Endothelial cell of umbilical vein (primary cell): Measurements from ENCODE around the gene SUMF1. TPM values are rescaled to one million over a fixed set of nuclear protein-coding genes. Genes with fewer than 3 reads are reported as not detected.

Experiments
- BruUV-seq: library from RNA; stranded (reverse); fragments of 400-500 nt; replicated peaks from 2 replicates; lab custom pipeline; 2021; lab: Mats Ljungman, UMichigan
- CTCF ChIA-PET: fragments of 300-600, 350-600 bp; sonication (Branson Sonifier 250); formaldehyde crosslinking; loops from one replicate; lab custom pipeline; 2021; ENCODE audit warnings: antibody characterized with exemption, inconsistent platforms; lab: Charles Lee
- POLR2A ChIA-PET: fragments of 300-600, 350-600 bp; sonication (Branson Sonifier 250); formaldehyde crosslinking; loops from one replicate; lab custom pipeline; 2021; ENCODE audit warnings: antibody characterized with exemption, inconsistent platforms; lab: Charles Lee
- DNase-seq: peaks from one replicate; pipeline ENCODE4 v3.0.0-alpha.2; 2011; ENCODE audit warnings: low read depth, low spot score
- FAIRE-seq: peaks from 2 replicates; lab custom pipeline; 2011; peaks lifted over from hg19 to GRCh38; lab: Jason Lieb, UNC
- H2AFZ ChIP-seq: 2 replicates; pipeline ENCODE4 v1.6.0; 2012; ENCODE audit warnings: low read depth, low read length, control low read depth, inconsistent platforms
- H3K27ac ChIP-seq: 2 replicates; pipeline ENCODE4 v1.5.1; 2011; ENCODE audit warnings: low read depth, mild to moderate bottlenecking, control low read depth, low read length, moderate library complexity; ENCODE audit not compliant: insufficient read depth
- H3K27me3 ChIP-seq, 2 experiments: 2 replicates each; pipeline versions ENCODE4 v1.6.0 to v1.6.1; 2011; ENCODE audit warnings: low read length in 2 of 2, mixed read lengths in 1 of 2; ENCODE audit not compliant: control insufficient read depth in 2 of 2, insufficient read depth in 2 of 2
- H3K36me3 ChIP-seq, 2 experiments: 2 replicates in 1 of 2; 3 replicates in 1 of 2; pipeline ENCODE4 v1.5.1; 2011; ENCODE audit warnings: low read length in 2 of 2, mild to moderate bottlenecking in 1 of 2, moderate library complexity in 1 of 2; ENCODE audit not compliant: control insufficient read depth in 2 of 2, insufficient read depth in 2 of 2; ENCODE audit errors: extremely low read depth in 1 of 2
- H3K4me1 ChIP-seq: 3 replicates; pipeline ENCODE4 v1.5.1; 2011; ENCODE audit warnings: mild to moderate bottlenecking, low read length; ENCODE audit not compliant: control insufficient read depth, insufficient read depth; ENCODE audit errors: extremely low read depth
- H3K4me2 ChIP-seq: 2 replicates; pipeline ENCODE4 v1.6.1; 2011; ENCODE audit warnings: low read length, control low read depth, mixed read lengths; ENCODE audit not compliant: insufficient read depth
- H3K4me3 ChIP-seq, 3 experiments: fragments of 200-600 bp in 1 of 3; sonication (generic), shearing (Covaris generic) in 1 of 3; replicated peaks in 1 of 3; 2 replicates each; pipeline ENCODE4 v1.5.1; 2011 to 2016; ENCODE audit warnings: control low read depth in 3 of 3, low read length in 3 of 3, mild to moderate bottlenecking in 2 of 3, inconsistent platforms in 1 of 3, low read depth in 1 of 3, moderate library complexity in 1 of 3; ENCODE audit not compliant: insufficient read depth in 1 of 3
- H3K79me2 ChIP-seq: 2 replicates; pipeline ENCODE4 v1.6.0; 2012; ENCODE audit warnings: low read length, inconsistent platforms; ENCODE audit not compliant: control insufficient read depth, insufficient read depth
- H3K9ac ChIP-seq: replicated peaks from 2 replicates; pipeline ENCODE3; 2011; ENCODE audit warnings: low read length, control low read depth; ENCODE audit not compliant: insufficient read depth; ENCODE audit errors: extremely low read depth
- H3K9me1 ChIP-seq: replicated peaks from 3 replicates; pipeline ENCODE4 v1.6.0; 2011; ENCODE audit warnings: mild to moderate bottlenecking, low read length; ENCODE audit not compliant: control insufficient read depth, insufficient read depth; ENCODE audit errors: extremely low read depth
- H3K9me3 ChIP-seq: replicated peaks from 2 replicates; pipeline ENCODE4 v1.5.1; 2012; ENCODE audit warnings: low read length, inconsistent platforms; ENCODE audit not compliant: control insufficient read depth, insufficient read depth
- H4K20me1 ChIP-seq: replicated peaks from 2 replicates; pipeline ENCODE3; 2011; ENCODE audit warnings: mild to moderate bottlenecking, low read length; ENCODE audit not compliant: control insufficient read depth, insufficient read depth; ENCODE audit errors: extremely low read depth
- CTCF ChIP-seq, 2 donors: IDR thresholded peaks; 1 replicate in 1 of 2; 2 replicates in 1 of 2; pipeline ENCODE4 v1.5.1; 2011; ENCODE audit warnings: low read length in 2 of 2, mild to moderate bottlenecking in 2 of 2, moderate library complexity in 2 of 2, control low read depth in 1 of 2, inconsistent platforms in 1 of 2, low read depth in 1 of 2; ENCODE audit not compliant: insufficient read depth in 1 of 2; ENCODE audit errors: extremely low read depth in 1 of 2
- EZH2 ChIP-seq: IDR thresholded peaks from 2 replicates; pipeline ENCODE4 v1.6.1; 2012; ENCODE audit warnings: borderline replicate concordance, low read depth, mild to moderate bottlenecking, moderate library complexity, low read length, inconsistent platforms; ENCODE audit not compliant: severe bottlenecking
- FOS ChIP-seq: IDR thresholded peaks from 2 replicates; pipeline ENCODE4 v1.6.1; 2011; ENCODE audit warnings: mild to moderate bottlenecking, low read length, moderate library complexity, borderline replicate concordance; ENCODE audit not compliant: insufficient read depth
- GATA2 ChIP-seq: IDR thresholded peaks from 2 replicates; pipeline ENCODE4 v1.7.0; 2011; ENCODE audit warnings: low read depth, mild to moderate bottlenecking, moderate library complexity, mixed read lengths, low read length; ENCODE audit not compliant: insufficient read length, insufficient read depth
- JUN ChIP-seq: IDR thresholded peaks from 2 replicates; pipeline ENCODE4 v1.6.1; 2011; ENCODE audit warnings: borderline replicate concordance, low read depth; ENCODE audit not compliant: insufficient read length, insufficient read depth
- MAX ChIP-seq: IDR thresholded peaks from 2 replicates; pipeline ENCODE4 v1.6.1; 2011; ENCODE audit not compliant: insufficient read depth, insufficient read length
- MYC ChIP-seq: IDR thresholded peaks from one replicate; pipeline ENCODE4 v1.6.1; 2011; ENCODE audit warnings: mild to moderate bottlenecking, low read depth, low read length
- POLR2A ChIP-seq: IDR thresholded peaks from 2 replicates; pipeline ENCODE4 v1.6.1; 2012; ENCODE audit warnings: low read depth, mild to moderate bottlenecking, control low read depth, low read length
- POLR2AphosphoS5 ChIP-seq: IDR thresholded peaks from 2 replicates; pipeline ENCODE4 v1.6.1; 2012; ENCODE audit warnings: low read depth, mild to moderate bottlenecking, control low read depth, low read length, moderate library complexity; ENCODE audit not compliant: insufficient read depth
- dilution Hi-C: fragments of 300-500 bp; cut with MboI; formaldehyde crosslinking; loops from one replicate; pipeline ENCODE4 v1.15.0; 2019; ENCODE audit warnings: low sequenced_read_pairs; ENCODE audit not compliant: extremely low pct_ligation_motif_present
- intact Hi-C: fragments of 100-400 bp; cut with micrococcal nuclease; formaldehyde crosslinking; loops from one replicate; pipeline ENCODE4 v1.10.0; 2022
- polyA plus RNA-seq, 4 experiments: library from polyadenylated mRNA; depleted of rRNA in 3 of 4; stranded (reverse) in 3 of 4; unstranded in 1 of 4; fragments of >200 nt; gene quantifications; 2 replicates each; pipeline versions ENCODE4 v1.2.1 to v1.2.3, GENCODE V29; 2011 to 2012; ENCODE audit warnings: missing spikeins in 1 of 4
- total RNA-seq: library from RNA; stranded (reverse); gene quantifications from 2 replicates; pipeline ENCODE4 v1.2.3, GENCODE V29; 2021

Gene SUMF1
- total and polyA plus RNA-seq, 2 donors (not counting 3 experiments of a cell fraction or from before 2014, with no cell fraction given) = 31.5 to 46.8 TPM

GRCh38 chr3:4401441-4401840 is 65.6 kb downstream of the SUMF1 start:
- H3K4me2 ChIP-seq = no peak overlapping the region
- H4K20me1 ChIP-seq = no peaks in the 10 kb centered on the region
- H3K36me3 ChIP-seq = peaks cover 0 to 2% of the 10 kb centered on the region in 2 experiments
- no peaks in the 10 kb centered on the region for H3K79me2 ChIP-seq
- BruUV-seq = no TSS peak
- H3K27me3 ChIP-seq = no peaks in the 10 kb centered on the region
- CTCF ChIA-PET = interaction anchor here (1.7 kb wide), 1 partner anchor 51 kb away, joined by 5 read pairs; no protein-coding TSS in a partner anchor
- peaks cover 19% of the 10 kb centered on the region for H3K4me1 ChIP-seq
- intact Hi-C loops = no loop called here
- dilution Hi-C loops = no loop called here
- no peaks in the 10 kb centered on the region for H3K9me1 ChIP-seq
- H3K9ac ChIP-seq = no peak overlapping the region
- H2AFZ ChIP-seq = no peak overlapping the region
- H3K4me3 ChIP-seq = no peak overlapping the region
- FAIRE-seq = no peak
- no peaks in the 10 kb centered on the region for H3K9me3 ChIP-seq
- POLR2A ChIA-PET = no interaction called here
- no peak for TF ChIP-seq FOS
- no peak for TF ChIP-seq MYC
- no peak for TF ChIP-seq EZH2
- TF ChIP-seq CTCF (IDR thresholded peaks at IDR 0.05; ENCODE audit: extremely low read depth in 1 of 2, insufficient read depth in 1 of 2, low read depth in 1 of 2, low read length in 2 of 2) = no peak
- TF ChIP-seq POLR2AphosphoS5 = no peak
- no peak for TF ChIP-seq GATA2
- no peak for TF ChIP-seq MAX
- no peak for TF ChIP-seq POLR2A
- no peak for TF ChIP-seq JUN
- no peak overlapping the region for H3K27ac ChIP-seq
- no peak for DNase-seq
